ENCODE data around the gene SFXN3. TPM values are rescaled to one million over a fixed set of nuclear protein-coding genes. Genes with fewer than 3 reads are reported as not detected.

The SFXN3 gene
- total and polyA plus RNA-seq, 9 donors, result 20.2 to 51.5 (median 28.6) TPM

GRCh38 chr10:101010329-101010728, 20.7 kb upstream of the SFXN3 start:
- Histone ChIP-seq H3K4me1 (ENCODE audit: insufficient read depth) (peaks cover 11% of the 10 kb centered on the region), H3K9me3 (no peaks in the 10 kb centered on the region), H3K4me3 (no peak overlapping the region), H3K27ac (no peak overlapping the region), H3K36me3 (no peaks in the 10 kb centered on the region), H3K27me3 (no peaks in the 10 kb centered on the region)
- TF ChIP-seq EP300 (IDR thresholded peaks at IDR 0.05) (no peak), CTCF (IDR thresholded peaks at IDR 0.05) (no peak), POLR2A (IDR thresholded peaks at IDR 0.05) (no peak)
- no peak for DNase-seq
- WGBS, 3 donors, result 90 to 96% (median 94%) methylated on average over 18 to 22 of the region's 22 CpGs
- intact Hi-C loops (cut with DNase I), result no loop called here

- Histone ChIP-seq H3K36me3 (no peaks in the 10 kb centered on the region), H3K4me1 (ENCODE audit: insufficient read depth) (peaks cover 11% of the 10 kb centered on the region), H3K9me3 (no peaks in the 10 kb centered on the region), H3K27me3 (no peaks in the 10 kb centered on the region), H3K27ac (no peak overlapping the region), H3K4me3 (no peak overlapping the region)
- no peak for TF ChIP-seq EP300 (IDR thresholded peaks at IDR 0.05)
- no peak for TF ChIP-seq CTCF (IDR thresholded peaks at IDR 0.05)
- TF ChIP-seq POLR2A (IDR thresholded peaks at IDR 0.05), result no peak
- WGBS, 3 donors, result 64 to 66% (median 64%) methylated on average over 14 to 22 of the region's 22 CpGs
- DNase-seq, result no peak
- intact Hi-C loops (cut with DNase I), result loop anchor here (2.0 kb wide), 1 partner anchor 17 kb away; no protein-coding TSS in a partner anchor
These were observed 19.3 kb upstream of the SFXN3 start for GRCh38 chr10:101011517-101012423.

GRCh38 chr10:101012525-101013364, 18.3 kb upstream of the SFXN3 start:
- Histone ChIP-seq H3K27me3 (no peaks in the 10 kb centered on the region), H3K36me3 (no peaks in the 10 kb centered on the region), H3K27ac (no peak overlapping the region), H3K4me3 (no peak overlapping the region), H3K9me3 (no peaks in the 10 kb centered on the region), H3K4me1 (ENCODE audit: insufficient read depth) (peaks cover 11% of the 10 kb centered on the region)
- peak; percentile 91 to 92 (median 92) for TF ChIP-seq CTCF (IDR thresholded peaks at IDR 0.05)
- no peak for TF ChIP-seq EP300 (IDR thresholded peaks at IDR 0.05)
- no peak for TF ChIP-seq POLR2A (IDR thresholded peaks at IDR 0.05)
- peak; percentile 85 to 91 (median 89) for DNase-seq
- intact Hi-C loops (cut with DNase I), result loop anchor here (2.0 kb wide), 1 partner anchor 18 kb away; no protein-coding TSS in a partner anchor
- WGBS, 3 donors, result 14 to 15% (median 15%) methylated on average over 14 of the region's 14 CpGs

- H3K36me3 ChIP-seq, result no peaks in the 10 kb centered on the region
- intact Hi-C loops (cut with DNase I), result loop anchor here (2.0 kb wide), 1 partner anchor 19 kb away; no protein-coding TSS in a partner anchor
- no peaks in the 10 kb centered on the region for H3K9me3 ChIP-seq
- H3K27ac ChIP-seq, result no peak overlapping the region
- H3K4me3 ChIP-seq, result no peak overlapping the region
- 40 to 51% (median 41%) methylated on average over 9 of the region's 9 CpGs for WGBS, 3 donors
- H3K4me1 ChIP-seq (ENCODE audit: insufficient read depth), result peaks cover 4% of the 10 kb centered on the region
- TF ChIP-seq EP300 (IDR thresholded peaks at IDR 0.05), result no peak
- no peak for TF ChIP-seq POLR2A (IDR thresholded peaks at IDR 0.05)
- no peak for TF ChIP-seq CTCF (IDR thresholded peaks at IDR 0.05)
- no peaks in the 10 kb centered on the region for H3K27me3 ChIP-seq
- peak in 1 of 5 donors; percentile 31 for DNase-seq
These were observed 17.6 kb upstream of the SFXN3 start for GRCh38 chr10:101013365-101013825.
